ENCODE data around the gene PDE6A.

The PDE6A gene

GRCh38 chr5:149916334-149917072 is 28.1 kb downstream of the PDE6A start:
- H3K27me3 ChIP-seq (ENCODE audit: low read depth, low read length) = no peaks in the 10 kb centered on the region
- H3K36me3 ChIP-seq (replicated peaks; ENCODE audit: low read depth, low read length) = no peaks in the 10 kb centered on the region
- no peaks in the 10 kb centered on the region for H3K4me1 ChIP-seq (ENCODE audit: low read length)
- TF ChIP-seq, protein P1, sequence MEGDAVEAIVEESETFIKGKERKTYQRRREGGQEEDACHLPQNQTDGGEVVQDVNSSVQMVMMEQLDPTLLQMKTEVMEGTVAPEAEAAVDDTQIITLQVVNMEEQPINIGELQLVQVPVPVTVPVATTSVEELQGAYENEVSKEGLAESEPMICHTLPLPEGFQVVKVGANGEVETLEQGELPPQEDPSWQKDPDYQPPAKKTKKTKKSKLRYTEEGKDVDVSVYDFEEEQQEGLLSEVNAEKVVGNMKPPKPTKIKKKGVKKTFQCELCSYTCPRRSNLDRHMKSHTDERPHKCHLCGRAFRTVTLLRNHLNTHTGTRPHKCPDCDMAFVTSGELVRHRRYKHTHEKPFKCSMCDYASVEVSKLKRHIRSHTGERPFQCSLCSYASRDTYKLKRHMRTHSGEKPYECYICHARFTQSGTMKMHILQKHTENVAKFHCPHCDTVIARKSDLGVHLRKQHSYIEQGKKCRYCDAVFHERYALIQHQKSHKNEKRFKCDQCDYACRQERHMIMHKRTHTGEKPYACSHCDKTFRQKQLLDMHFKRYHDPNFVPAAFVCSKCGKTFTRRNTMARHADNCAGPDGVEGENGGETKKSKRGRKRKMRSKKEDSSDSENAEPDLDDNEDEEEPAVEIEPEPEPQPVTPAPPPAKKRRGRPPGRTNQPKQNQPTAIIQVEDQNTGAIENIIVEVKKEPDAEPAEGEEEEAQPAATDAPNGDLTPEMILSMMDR (IDR thresholded peaks at IDR 0.05; ENCODE audit: low read depth, low read length) = no peak
- TF ChIP-seq EZH2phosphoT487 (IDR thresholded peaks at IDR 0.05; ENCODE audit: low read depth) = no peak
- H3K9ac ChIP-seq (ENCODE audit: low read length) = no peak overlapping the region
- no peaks in the 10 kb centered on the region for H4K20me1 ChIP-seq (ENCODE audit: insufficient read depth, low read length)
- no peaks in the 10 kb centered on the region for H3K79me2 ChIP-seq (ENCODE audit: low read length)
- H3K9me3 ChIP-seq (ENCODE audit: insufficient read depth, low read length) = no peaks in the 10 kb centered on the region
- no peak overlapping the region for H3K4me3 ChIP-seq (ENCODE audit: low read length)
- no peak overlapping the region for H2AFZ ChIP-seq (ENCODE audit: low read depth, low read length)
- no peak overlapping the region for H3K27ac ChIP-seq (ENCODE audit: low read length)
- H3K4me2 ChIP-seq (ENCODE audit: low read length) = no peak overlapping the region

DNA sequence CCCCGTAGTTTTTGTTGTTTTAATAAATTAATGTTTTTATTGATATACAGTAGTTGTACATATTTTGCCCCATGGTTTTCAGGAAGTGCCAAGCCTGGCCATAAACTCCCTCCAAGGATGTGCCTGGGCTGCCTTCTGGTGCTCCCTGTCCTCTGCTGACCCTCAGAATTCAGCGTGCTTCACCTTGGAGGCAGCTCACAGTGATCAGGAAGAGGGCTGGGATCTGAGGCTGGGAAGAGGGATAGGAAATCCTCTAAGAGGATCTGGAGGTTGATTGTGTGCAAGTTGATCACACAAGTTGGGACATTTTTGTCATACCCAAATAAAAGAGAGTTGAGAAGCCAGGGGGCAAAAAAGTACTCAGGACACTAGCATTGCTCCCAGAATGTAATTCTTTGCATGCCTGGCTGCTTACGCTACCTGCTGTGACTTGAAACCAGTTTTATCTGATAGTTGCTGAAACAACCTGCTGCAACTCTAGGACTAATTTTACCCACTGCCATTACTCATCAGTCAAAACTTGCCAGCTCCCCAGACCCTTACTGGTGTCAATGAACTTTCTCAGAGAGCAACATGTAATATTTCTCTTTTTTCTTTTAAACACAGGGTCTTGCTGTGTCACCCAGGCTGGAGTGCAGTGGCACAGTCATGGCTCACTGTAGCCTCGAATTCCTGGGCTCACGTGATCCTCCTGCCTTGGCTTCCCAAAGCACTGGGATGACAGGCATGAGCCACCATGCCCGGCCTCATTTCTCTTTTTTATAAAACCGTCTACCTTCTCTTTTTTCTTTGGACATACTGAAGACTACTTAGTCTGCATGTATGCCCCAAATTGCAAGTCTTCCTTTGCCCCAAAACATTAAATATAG is 29.0 kb downstream of the PDE6A start:
- no peak overlapping the region for H3K4me2 ChIP-seq (ENCODE audit: low read length)
- no peak overlapping the region for H3K9ac ChIP-seq (ENCODE audit: low read length)
- H4K20me1 ChIP-seq (ENCODE audit: insufficient read depth, low read length) = no peaks in the 10 kb centered on the region
- no peaks in the 10 kb centered on the region for H3K27me3 ChIP-seq (ENCODE audit: low read depth, low read length)
- no peak for TF ChIP-seq EZH2phosphoT487 (IDR thresholded peaks at IDR 0.05; ENCODE audit: low read depth)
- TF ChIP-seq, protein P1 (IDR thresholded peaks at IDR 0.05; ENCODE audit: low read depth, low read length) = no peak
- no peak overlapping the region for H2AFZ ChIP-seq (ENCODE audit: low read depth, low read length)
- H3K27ac ChIP-seq (ENCODE audit: low read length) = no peak overlapping the region
- no peaks in the 10 kb centered on the region for H3K79me2 ChIP-seq (ENCODE audit: low read length)
- no peaks in the 10 kb centered on the region for H3K4me1 ChIP-seq (ENCODE audit: low read length)
- no peaks in the 10 kb centered on the region for H3K9me3 ChIP-seq (ENCODE audit: insufficient read depth, low read length)
- H3K36me3 ChIP-seq (replicated peaks; ENCODE audit: low read depth, low read length) = no peaks in the 10 kb centered on the region
- no peak overlapping the region for H3K4me3 ChIP-seq (ENCODE audit: low read length)

- Histone ChIP-seq H3K9ac (ENCODE audit: low read length) (no peak overlapping the region), H3K36me3 (replicated peaks; ENCODE audit: low read depth, low read length) (no peaks in the 10 kb centered on the region), H4K20me1 (ENCODE audit: insufficient read depth, low read length) (no peaks in the 10 kb centered on the region), H2AFZ (ENCODE audit: low read depth, low read length) (no peak overlapping the region), H3K4me1 (ENCODE audit: low read length) (no peaks in the 10 kb centered on the region), H3K9me3 (ENCODE audit: insufficient read depth, low read length) (no peaks in the 10 kb centered on the region), H3K4me3 (ENCODE audit: low read length) (no peak overlapping the region), H3K27ac (ENCODE audit: low read length) (no peak overlapping the region), H3K27me3 (ENCODE audit: low read depth, low read length) (no peaks in the 10 kb centered on the region), H3K79me2 (ENCODE audit: low read length) (no peaks in the 10 kb centered on the region), H3K4me2 (ENCODE audit: low read length) (no peak overlapping the region)
- TF ChIP-seq EZH2phosphoT487 (IDR thresholded peaks at IDR 0.05; ENCODE audit: low read depth) = no peak
- TF ChIP-seq, protein P1 (IDR thresholded peaks at IDR 0.05; ENCODE audit: low read depth, low read length) = no peak
Measured at GRCh38 chr5:149913436-149914419, 30.9 kb downstream of the PDE6A start.
